Activated naive CD4-positive, alpha-beta T cell treated with anti-CD3 and anti-CD28 coated beads, Interleukin-2, amount 10 ng/mL, durations not matched to agents 5 hours and 36 hours (primary cell): Measurements from ENCODE around the gene RSBN1. TPM values are rescaled to one million over a fixed set of nuclear protein-coding genes. Genes with fewer than 3 reads are reported as not detected.

Experiments used
- total RNA-seq, 2 experiments: library from RNA; stranded (reverse); gene quantifications; one replicate each; pipeline ENCODE4 v1.2.3, GENCODE V29; 2021

Gene RSBN1
- 10 to 100 TPM; 32.7 to 34.7 TPM for total RNA-seq

DNA sequence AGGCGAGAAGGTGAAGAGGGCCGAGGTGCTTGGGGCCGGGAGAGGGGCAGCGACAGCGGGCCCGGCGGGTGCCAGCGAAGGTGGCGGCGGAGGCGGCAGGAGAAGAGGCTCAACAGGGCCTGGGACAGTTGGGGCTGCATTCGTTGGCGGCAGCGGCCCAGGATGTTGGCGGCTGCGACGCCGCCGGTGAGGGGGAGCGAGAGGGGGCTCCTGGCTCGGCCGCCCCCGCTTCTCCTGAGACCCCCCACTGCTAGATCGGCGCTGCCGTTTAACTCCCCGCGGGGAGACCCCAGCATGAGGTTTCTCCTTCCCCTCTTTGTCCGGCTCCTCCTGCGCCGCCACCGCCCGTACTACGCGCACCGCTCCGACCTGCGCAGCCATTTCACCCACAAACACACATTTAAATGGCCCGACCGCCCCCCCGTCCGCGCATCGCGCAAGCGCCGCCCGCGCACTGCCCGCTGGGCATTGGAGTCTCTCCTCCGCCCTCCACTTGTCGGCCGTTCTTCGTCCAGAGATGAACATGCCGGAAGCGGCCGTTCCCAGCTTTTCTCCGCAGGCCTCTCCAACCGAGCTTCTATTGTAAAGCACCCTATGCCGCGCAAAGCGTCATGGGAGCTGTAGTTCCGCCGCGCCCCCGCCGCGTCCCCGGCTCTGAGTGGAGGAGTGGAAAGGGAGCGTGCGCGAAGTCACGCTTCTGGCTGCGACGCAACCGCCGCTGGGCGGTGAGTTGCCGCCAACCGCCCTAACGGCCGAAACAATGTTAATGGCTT, at the start of gene RSBN1:
RSBN1 (minus strand) TSS at position 589 of the 773 bp plus-strand sequence; CDS start at position 525, 64 bp downstream.

GRCh38 chr1:113759333-113760101, 52.8 kb downstream of the RSBN1 start, which contains the start of gene PHTF1:
PHTF1 (minus strand) TSS chr1:113759486; CDS start chr1:113758703, 783 bp downstream.

Other genes starting within 250 kb of the RSBN1 start
- 10 to 100 TPM; 12.5 to 12.7 TPM for gene PHTF1, start 53.0 kb downstream of the RSBN1 start, total RNA-seq
- gene PTPN22, start 59.2 kb upstream of the RSBN1 start, total RNA-seq = 10 to 100 TPM; 65.8 to 66.0 TPM
- 1 to 10 TPM; 2.5 to 3.7 TPM for gene BCL2L15, start 75.1 kb upstream of the RSBN1 start, total RNA-seq
- 10 to 100 TPM; 42.3 to 45.1 TPM for gene AP4B1, start 92.3 kb upstream of the RSBN1 start, total RNA-seq
- 10 to 100 TPM; 11.0 to 11.1 TPM for gene DCLRE1B, start 92.8 kb upstream of the RSBN1 start, total RNA-seq
- gene HIPK1, start 116.8 kb upstream of the RSBN1 start, total RNA-seq = 10 to 100 TPM; 82.3 to 89.7 TPM
- gene OLFML3, start 167.0 kb upstream of the RSBN1 start, total RNA-seq = under 1 TPM; 0.35 to 0.53 TPM